ENCODE results near the gene SLC5A4. TPM values are rescaled to one million over a fixed set of nuclear protein-coding genes. Genes with fewer than 3 reads are reported as not detected.

The SLC5A4 gene
- polyA plus RNA-seq, 3 donors from 2014 or later = not detected

GRCh38 chr22:32249231-32249630 is 5.9 kb downstream of the SLC5A4 start:
- Mint-ChIP-seq H3K36me3 (no peaks in the 10 kb centered on the region), H3K27ac (no peak overlapping the region), H3K4me3 (no peak overlapping the region), H3K27me3 (ENCODE audit: low read depth in 3 of 3) (peaks cover 0 to 15% (median 8%) of the 10 kb centered on the region in 3 donors), H3K9me3 (peaks cover 0 to 2% (median 0%) of the 10 kb centered on the region in 6 donors), H3K4me1 (no peaks in the 10 kb centered on the region)
- DNase-seq = no peak

- no peak overlapping the region for H3K4me3 Mint-ChIP-seq
- H3K4me1 Mint-ChIP-seq = no peaks in the 10 kb centered on the region
- peaks cover 0 to 2% (median 0%) of the 10 kb centered on the region in 6 donors for H3K9me3 Mint-ChIP-seq
- DNase-seq = no peak
- H3K36me3 Mint-ChIP-seq = no peaks in the 10 kb centered on the region
- no peak overlapping the region for H3K27ac Mint-ChIP-seq
- peaks cover 0 to 15% (median 8%) of the 10 kb centered on the region in 3 donors for H3K27me3 Mint-ChIP-seq (ENCODE audit: low read depth in 3 of 3)
Measured at GRCh38 chr22:32248276-32248675, 6.9 kb downstream of the SLC5A4 start.

- no peaks in the 10 kb centered on the region for H3K4me1 Mint-ChIP-seq
- no peak overlapping the region for H3K4me3 Mint-ChIP-seq
- no peak overlapping the region for H3K27ac Mint-ChIP-seq
Measured at GRCh38 chr22:32246166-32246565, 9.0 kb downstream of the SLC5A4 start.

DNA sequence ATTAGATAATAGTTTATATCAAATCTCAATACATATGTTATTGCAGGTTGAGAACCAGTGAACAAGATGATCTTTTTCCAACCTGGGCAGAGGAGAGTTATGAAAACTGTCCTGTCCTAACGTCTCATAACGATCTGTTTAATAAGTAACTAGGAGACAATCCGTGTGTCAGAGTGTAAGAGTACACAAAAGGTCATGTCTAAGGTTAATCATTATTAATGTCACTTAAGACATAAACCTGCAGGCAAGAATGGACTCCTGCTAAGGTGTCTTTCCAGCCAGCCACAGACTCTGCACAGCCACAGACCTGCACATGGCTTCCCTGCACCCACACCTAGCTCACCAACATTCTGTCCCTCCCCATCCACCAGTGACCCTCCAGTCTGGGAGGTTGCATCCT is 10.1 kb downstream of the SLC5A4 start:
- no peaks in the 10 kb centered on the region for H3K36me3 Mint-ChIP-seq
- peaks cover 0 to 2% (median 0%) of the 10 kb centered on the region in 6 donors for H3K9me3 Mint-ChIP-seq
- no peak overlapping the region for H3K4me3 Mint-ChIP-seq
- no peaks in the 10 kb centered on the region for H3K4me1 Mint-ChIP-seq
- H3K27ac Mint-ChIP-seq = no peak overlapping the region
- no peak for DNase-seq
- peaks cover 0 to 11% (median 6%) of the 10 kb centered on the region in 3 donors for H3K27me3 Mint-ChIP-seq (ENCODE audit: low read depth in 3 of 3)

More at GRCh38 chr22:32246166-32246565, 9.0 kb downstream of the SLC5A4 start:
- Mint-ChIP-seq H3K36me3 (no peaks in the 10 kb centered on the region), H3K9me3 (peaks cover 0 to 2% (median 0%) of the 10 kb centered on the region in 6 donors), H3K27me3 (ENCODE audit: low read depth in 3 of 3) (peaks cover 0 to 9% (median 8%) of the 10 kb centered on the region in 3 donors)
- no peak for DNase-seq

- Mint-ChIP-seq H3K36me3 (no peaks in the 10 kb centered on the region), H3K4me3 (no peak overlapping the region), H3K27me3 (ENCODE audit: low read depth in 3 of 3) (peaks cover 0 to 6% (median 2%) of the 10 kb centered on the region in 3 donors), H3K9me3 (peaks cover 0 to 2% (median 0%) of the 10 kb centered on the region in 6 donors), H3K27ac (no peak overlapping the region), H3K4me1 (no peaks in the 10 kb centered on the region)
- DNase-seq = no peak
Measured at GRCh38 chr22:32244547-32244946, 10.6 kb downstream of the SLC5A4 start.

DNA sequence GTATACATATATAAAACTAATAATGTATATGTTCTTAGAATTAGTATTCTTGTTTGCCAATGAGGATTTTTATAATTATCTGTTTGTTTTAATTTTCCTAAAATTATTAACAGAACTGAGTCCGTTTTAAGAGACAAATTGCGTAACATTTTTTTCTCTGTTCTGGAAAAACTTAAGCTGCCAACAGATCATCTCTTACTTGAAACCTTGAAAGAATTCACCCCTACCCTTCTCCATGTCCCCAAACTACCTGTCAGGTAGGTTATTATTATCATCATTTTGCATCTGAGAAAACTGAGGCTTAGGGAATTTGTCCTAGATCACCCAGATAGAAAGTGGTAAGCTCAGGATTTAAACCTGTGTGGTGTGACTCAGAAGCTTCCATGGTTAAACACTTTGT is 14.7 kb downstream of the SLC5A4 start:
- Mint-ChIP-seq H3K36me3 (no peaks in the 10 kb centered on the region), H3K27ac (no peak overlapping the region), H3K9me3 (no peaks in the 10 kb centered on the region), H3K4me3 (no peak overlapping the region), H3K4me1 (no peaks in the 10 kb centered on the region), H3K27me3 (ENCODE audit: low read depth in 3 of 3) (peaks cover 1 to 3% (median 2%) of the 10 kb centered on the region in 3 donors)
- DNase-seq = no peak

DNA sequence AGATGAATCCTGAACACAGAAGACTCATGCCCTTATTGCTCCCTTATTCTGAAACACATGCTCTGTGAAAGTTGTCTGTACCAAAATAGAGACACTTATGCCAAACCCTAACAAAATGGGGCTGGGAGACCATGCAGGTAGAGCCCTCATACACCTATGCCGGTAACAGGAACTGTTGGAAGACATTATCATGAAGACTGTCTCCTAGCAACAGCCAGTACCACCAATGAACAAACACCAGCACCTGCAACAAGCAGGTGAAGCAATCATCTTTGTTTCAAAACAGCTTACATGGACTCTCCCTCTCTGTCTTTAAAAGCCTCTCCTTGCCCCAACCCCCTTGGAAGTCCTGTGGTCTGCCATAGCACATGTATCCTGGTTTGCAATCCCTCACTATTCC is 17.2 kb downstream of the SLC5A4 start:
- H3K27ac Mint-ChIP-seq = no peak overlapping the region
- no peak overlapping the region for H3K4me3 Mint-ChIP-seq
- no peaks in the 10 kb centered on the region for H3K4me1 Mint-ChIP-seq
- H3K9me3 Mint-ChIP-seq = no peaks in the 10 kb centered on the region
- DNase-seq = no peak
- H3K27me3 Mint-ChIP-seq (ENCODE audit: low read depth in 3 of 3) = peaks cover 4 to 7% (median 4%) of the 10 kb centered on the region in 3 donors
- no peaks in the 10 kb centered on the region for H3K36me3 Mint-ChIP-seq

DNA sequence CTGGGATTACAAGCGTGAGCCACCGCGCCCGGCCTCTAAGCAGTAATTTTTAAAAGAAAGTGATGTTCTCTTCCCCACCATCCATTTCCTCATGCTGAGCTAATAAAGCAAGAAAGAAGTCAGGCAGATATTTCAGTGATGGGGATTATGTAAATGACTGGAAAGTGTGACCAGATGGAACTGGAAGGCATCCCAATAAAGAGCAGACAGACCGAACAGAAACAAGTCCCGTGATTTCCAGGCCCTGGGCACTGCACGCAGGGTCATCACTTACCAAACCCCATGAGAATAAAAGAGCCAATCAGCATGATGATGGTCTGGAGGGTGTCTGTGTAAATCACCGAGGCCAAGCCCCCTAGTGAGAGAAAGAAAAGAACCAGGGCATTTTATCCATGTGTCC is 18.2 kb downstream of the SLC5A4 start:
- Mint-ChIP-seq H3K27ac (no peak overlapping the region), H3K4me3 (no peak overlapping the region), H3K9me3 (no peaks in the 10 kb centered on the region), H3K4me1 (no peaks in the 10 kb centered on the region), H3K36me3 (no peaks in the 10 kb centered on the region), H3K27me3 (ENCODE audit: low read depth in 3 of 3) (peaks cover 4 to 7% (median 4%) of the 10 kb centered on the region in 3 donors)
- no peak for DNase-seq

DNA sequence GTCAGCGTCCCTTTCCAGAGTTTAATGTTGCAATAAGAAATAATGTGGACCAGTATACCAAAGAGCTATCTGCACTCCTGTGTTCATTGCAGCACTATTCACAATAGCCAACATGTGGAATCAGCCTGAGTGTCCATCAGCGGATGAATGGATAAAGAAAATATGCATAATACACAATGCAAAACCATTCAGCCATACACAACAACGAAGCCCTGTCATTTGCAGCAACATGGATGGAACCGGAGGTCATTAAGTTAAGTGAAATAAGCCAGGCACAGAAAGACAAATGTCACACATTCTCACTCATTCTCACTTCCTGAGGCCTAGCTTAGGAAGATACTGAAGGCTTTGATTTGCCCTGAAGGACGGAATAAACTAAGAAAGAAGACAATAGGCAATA is 22.1 kb downstream of the SLC5A4 start:
- Mint-ChIP-seq H3K4me1 (no peaks in the 10 kb centered on the region), H3K27me3 (ENCODE audit: low read depth in 3 of 3) (peaks cover 5 to 14% (median 7%) of the 10 kb centered on the region in 3 donors), H3K4me3 (no peak overlapping the region), H3K27ac (no peak overlapping the region), H3K9me3 (peaks cover 0 to 2% (median 0%) of the 10 kb centered on the region in 6 donors), H3K36me3 (no peaks in the 10 kb centered on the region)
- DNase-seq = no peak

DNA sequence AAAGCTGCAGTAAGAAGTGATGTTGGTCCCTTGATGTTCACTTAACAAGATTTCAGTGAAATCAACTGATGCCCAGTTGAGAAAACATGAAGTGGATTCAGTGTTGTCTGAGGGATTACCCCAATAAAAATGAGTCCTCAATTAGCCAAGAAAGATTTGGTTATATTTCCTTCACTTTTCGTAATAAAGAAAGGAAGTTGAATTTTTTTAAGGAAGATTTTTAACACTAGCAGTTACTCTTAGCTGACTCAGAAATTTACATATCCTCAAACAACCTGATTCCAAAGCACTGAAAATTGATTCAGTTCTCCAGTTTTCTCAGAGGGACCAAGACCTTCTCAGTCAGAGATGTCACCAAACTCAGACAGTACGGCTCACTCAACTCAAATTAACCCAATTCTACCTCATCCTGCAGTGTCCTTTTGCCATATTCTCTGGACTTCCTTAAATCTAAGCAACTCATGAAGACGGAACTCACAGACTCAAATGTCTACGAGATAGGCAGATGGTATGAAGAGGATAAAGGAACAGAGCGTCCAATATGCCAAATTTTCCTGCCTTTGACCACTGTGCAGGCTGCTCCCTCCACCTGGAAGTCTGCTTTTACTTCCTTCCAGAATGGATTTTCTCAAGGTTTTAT is 22.8 kb downstream of the SLC5A4 start:
- Mint-ChIP-seq H3K4me3 (no peak overlapping the region), H3K9me3 (peaks cover 0 to 2% (median 0%) of the 10 kb centered on the region in 6 donors), H3K4me1 (no peaks in the 10 kb centered on the region), H3K27ac (no peak overlapping the region), H3K27me3 (ENCODE audit: low read depth in 3 of 3) (peaks cover 5 to 14% (median 7%) of the 10 kb centered on the region in 3 donors), H3K36me3 (no peaks in the 10 kb centered on the region)
- DNase-seq = no peak

GRCh38 chr22:32226326-32227104 is 28.6 kb downstream of the SLC5A4 start:
- H3K27me3 Mint-ChIP-seq (ENCODE audit: low read depth in 3 of 3) = peaks cover under 1 to 14% (median 8%) of the 10 kb centered on the region in 3 donors
- H3K4me3 Mint-ChIP-seq = no peak overlapping the region
- no peak for DNase-seq
- H3K4me1 Mint-ChIP-seq = no peaks in the 10 kb centered on the region
- no peak overlapping the region for H3K27ac Mint-ChIP-seq
- peaks cover 0 to 2% (median 0%) of the 10 kb centered on the region in 6 donors for H3K9me3 Mint-ChIP-seq
- H3K36me3 Mint-ChIP-seq = no peaks in the 10 kb centered on the region

DNA sequence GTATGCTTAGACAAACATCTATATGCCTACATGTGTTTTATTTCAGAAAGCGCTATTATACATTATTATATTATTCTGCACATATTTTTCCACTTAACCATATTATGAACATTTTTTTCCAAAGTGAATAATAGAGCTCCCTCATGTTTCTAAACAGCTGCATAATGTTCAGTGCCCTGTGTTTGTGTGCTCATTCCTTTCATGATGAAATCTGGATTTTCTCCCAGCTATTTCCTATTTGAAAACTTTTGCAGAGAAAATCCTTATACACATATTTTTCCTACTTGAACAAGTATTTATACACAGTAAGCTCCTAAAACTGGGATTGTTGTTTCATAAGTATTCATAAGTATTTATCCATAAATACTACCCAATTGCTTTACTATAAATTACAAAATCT is 32.2 kb downstream of the SLC5A4 start:
- peaks cover 0 to 11% (median 8%) of the 10 kb centered on the region in 3 donors for H3K27me3 Mint-ChIP-seq (ENCODE audit: low read depth in 3 of 3)
- H3K4me3 Mint-ChIP-seq = no peak overlapping the region
- H3K4me1 Mint-ChIP-seq = no peaks in the 10 kb centered on the region
- H3K9me3 Mint-ChIP-seq = no peaks in the 10 kb centered on the region
- DNase-seq = no peak
- H3K36me3 Mint-ChIP-seq = no peaks in the 10 kb centered on the region
- H3K27ac Mint-ChIP-seq = no peak overlapping the region

- Mint-ChIP-seq H3K27ac (no peak overlapping the region), H3K27me3 (ENCODE audit: low read depth in 3 of 3) (peaks cover 3 to 10% (median 6%) of the 10 kb centered on the region in 3 donors), H3K9me3 (no peaks in the 10 kb centered on the region), H3K4me1 (no peaks in the 10 kb centered on the region), H3K4me3 (no peak overlapping the region), H3K36me3 (no peaks in the 10 kb centered on the region)
- DNase-seq = no peak
Measured at GRCh38 chr22:32219026-32219425, 36.1 kb downstream of the SLC5A4 start.

- Mint-ChIP-seq H3K27me3 (ENCODE audit: low read depth in 3 of 3) (peaks cover 3 to 8% (median 4%) of the 10 kb centered on the region in 3 donors), H3K27ac (no peak overlapping the region), H3K9me3 (no peaks in the 10 kb centered on the region), H3K36me3 (no peaks in the 10 kb centered on the region), H3K4me3 (no peak overlapping the region), H3K4me1 (no peaks in the 10 kb centered on the region)
- DNase-seq = no peak
Measured at GRCh38 chr22:32218470-32218869, 36.7 kb downstream of the SLC5A4 start.

All from immature natural killer cell (primary cell).